HL-60 (cell line): ENCODE measurements around the gene SYCE3.

Experiments used
- GABPA ChIP-seq: IDR thresholded peaks from 2 replicates; pipeline ENCODE4 v1.6.1; 2012; ENCODE audit warnings: low read depth
- TF ChIP-seq, protein P1 (sequence below): IDR thresholded peaks from one replicate; pipeline ENCODE4 v1.5.1; 2011; ENCODE audit warnings: low read length, control low read depth, inconsistent platforms; ENCODE audit not compliant: insufficient read depth

DNA sequence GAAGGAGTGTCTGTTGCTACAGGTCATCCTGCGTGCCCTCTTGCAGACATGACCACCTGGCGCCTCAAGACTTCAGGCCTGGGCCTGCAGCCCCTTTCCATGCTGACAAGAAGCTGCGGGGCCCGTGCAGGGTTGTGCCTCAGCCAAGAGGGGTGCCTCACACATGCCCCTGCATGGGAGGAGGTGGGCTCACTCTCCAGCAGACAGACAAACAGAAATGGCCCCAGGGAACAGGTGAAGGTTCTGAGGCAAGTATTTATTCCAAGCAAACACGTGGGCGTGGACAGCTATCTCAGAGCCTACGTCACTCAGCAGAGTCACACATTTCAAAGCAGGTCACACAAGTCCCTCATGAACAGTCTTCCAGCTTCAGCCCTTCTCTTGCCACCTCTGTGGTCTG, 5.9 kb upstream of the SYCE3 start:
- TF ChIP-seq GABPA: no peak
- TF ChIP-seq, protein P1, sequence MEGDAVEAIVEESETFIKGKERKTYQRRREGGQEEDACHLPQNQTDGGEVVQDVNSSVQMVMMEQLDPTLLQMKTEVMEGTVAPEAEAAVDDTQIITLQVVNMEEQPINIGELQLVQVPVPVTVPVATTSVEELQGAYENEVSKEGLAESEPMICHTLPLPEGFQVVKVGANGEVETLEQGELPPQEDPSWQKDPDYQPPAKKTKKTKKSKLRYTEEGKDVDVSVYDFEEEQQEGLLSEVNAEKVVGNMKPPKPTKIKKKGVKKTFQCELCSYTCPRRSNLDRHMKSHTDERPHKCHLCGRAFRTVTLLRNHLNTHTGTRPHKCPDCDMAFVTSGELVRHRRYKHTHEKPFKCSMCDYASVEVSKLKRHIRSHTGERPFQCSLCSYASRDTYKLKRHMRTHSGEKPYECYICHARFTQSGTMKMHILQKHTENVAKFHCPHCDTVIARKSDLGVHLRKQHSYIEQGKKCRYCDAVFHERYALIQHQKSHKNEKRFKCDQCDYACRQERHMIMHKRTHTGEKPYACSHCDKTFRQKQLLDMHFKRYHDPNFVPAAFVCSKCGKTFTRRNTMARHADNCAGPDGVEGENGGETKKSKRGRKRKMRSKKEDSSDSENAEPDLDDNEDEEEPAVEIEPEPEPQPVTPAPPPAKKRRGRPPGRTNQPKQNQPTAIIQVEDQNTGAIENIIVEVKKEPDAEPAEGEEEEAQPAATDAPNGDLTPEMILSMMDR: no peak
